NCI-H146 treated with DMSO at 0.1 percent for 48 hours (cell line): ENCODE measurements around the gene MPND.

ENCODE experiments used
- DNase-seq: peaks from one replicate; lab custom pipeline; 2025; ENCODE audit not compliant: unreplicated experiment; lab: John Stamatoyannopoulos, UW

Gene MPND

DNA sequence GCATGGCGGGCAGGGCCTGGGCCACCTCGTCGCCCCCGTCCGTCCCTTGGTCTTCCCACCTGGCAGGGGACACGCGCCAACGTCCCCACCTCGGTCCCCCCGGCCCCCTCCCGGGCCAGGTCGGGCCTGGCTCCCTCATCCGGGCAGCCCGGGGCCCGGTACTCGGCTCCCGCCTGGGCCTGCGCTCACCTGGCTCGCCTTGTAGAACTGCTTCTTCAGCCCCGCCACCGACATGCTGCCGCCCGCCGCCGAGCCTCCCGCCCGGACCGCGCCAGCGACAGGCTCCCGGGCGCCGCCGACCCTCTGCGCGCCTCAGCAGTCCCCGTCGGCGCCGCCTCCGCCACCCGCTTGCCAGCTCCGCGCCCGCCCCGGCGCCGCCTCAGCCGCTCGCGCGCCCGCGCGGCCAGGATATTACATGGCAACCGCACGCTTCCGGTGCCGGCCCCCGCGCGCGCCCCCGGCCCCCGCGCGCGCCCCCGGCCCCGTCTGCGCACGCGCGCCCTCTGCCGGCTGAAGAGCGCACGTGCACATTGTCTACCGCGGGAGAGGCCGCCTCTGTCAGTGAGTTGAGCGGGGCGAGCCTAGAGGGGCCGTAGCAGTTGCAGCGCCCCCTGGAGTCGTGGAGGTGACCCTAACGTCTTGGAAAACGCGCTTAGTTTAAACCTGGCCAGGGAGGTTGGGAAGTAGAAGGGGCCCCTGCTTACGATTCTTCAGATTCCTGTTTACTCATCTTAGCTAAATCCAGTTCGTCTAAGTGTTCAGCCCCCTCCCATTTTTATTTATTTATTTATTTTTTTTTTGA, 57.0 kb downstream of the MPND start, which contains the start of gene SH3GL1:
Gene SH3GL1, minus strand, starts transcription at position 413 of the 802 bp plus-strand sequence. Its CDS starts 179 bp downstream, at position 234.
- peak; percentile 62 for DNase-seq

DNA sequence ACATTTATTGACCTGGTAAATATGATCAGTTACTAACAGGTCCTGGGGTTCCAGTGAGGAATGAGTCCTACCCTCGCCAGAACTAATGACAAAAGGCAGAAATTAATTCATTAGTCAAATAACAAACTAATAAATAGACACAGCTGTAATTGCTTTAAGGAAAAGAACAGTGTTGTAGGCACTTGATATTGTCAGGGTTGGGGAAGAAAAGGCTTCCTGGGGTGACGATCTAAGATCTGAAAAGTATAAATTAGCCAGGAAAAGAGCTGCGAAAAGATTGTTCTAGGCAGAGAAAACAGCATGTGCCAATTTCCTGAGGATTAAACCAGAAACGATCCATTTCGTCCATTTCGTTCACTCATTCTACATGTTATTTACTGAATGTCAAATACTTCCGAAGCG, 58.4 kb downstream of the MPND start:
- DNase-seq = peak; percentile 1

DNA sequence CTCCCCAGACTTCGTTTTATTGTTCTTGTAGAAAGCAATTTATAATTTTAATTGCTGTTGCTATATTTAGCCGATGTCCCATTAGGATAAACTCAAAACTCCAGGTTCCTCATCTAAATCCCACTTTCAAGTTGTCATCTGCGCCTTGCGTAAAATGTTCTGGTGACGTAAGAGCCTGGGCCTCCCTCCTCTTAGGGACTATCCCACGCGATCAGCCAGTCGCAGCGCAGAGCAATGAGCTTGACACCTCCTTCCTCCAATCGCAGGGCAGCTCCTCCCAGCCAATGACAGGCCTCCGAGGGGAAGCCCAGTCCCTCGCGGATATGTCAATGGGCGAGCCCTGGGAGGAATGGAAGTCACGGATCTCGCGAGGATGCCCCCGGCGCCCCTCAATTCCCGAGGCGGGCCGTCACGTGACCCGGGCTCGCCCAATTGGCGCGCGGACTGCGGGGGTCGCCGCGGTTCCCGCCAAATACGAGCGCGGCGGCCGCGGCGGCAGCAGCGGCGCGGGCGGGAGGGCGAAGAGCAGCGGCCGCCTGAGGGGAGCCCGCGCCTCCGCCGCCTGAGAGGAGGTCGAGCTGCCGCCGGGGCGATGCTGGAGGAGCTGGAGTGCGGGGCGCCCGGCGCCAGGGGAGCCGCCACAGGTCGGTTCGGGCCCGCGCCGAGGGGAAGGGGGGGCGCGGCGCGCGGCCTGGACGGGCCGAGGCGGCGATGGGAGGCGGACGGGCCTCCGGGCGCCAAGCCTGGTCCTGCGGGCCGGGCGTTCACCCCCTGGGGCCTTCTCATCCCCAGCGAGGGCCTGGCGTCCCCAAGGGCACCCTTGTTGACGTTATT, 59.0 kb downstream of the MPND start, which contains the start of gene CHAF1A:
Gene CHAF1A, plus strand, starts transcription at position 470 of the 834 bp plus-strand sequence. Its CDS starts 123 bp downstream, at position 593.
- DNase-seq = peak; percentile 92

DNA sequence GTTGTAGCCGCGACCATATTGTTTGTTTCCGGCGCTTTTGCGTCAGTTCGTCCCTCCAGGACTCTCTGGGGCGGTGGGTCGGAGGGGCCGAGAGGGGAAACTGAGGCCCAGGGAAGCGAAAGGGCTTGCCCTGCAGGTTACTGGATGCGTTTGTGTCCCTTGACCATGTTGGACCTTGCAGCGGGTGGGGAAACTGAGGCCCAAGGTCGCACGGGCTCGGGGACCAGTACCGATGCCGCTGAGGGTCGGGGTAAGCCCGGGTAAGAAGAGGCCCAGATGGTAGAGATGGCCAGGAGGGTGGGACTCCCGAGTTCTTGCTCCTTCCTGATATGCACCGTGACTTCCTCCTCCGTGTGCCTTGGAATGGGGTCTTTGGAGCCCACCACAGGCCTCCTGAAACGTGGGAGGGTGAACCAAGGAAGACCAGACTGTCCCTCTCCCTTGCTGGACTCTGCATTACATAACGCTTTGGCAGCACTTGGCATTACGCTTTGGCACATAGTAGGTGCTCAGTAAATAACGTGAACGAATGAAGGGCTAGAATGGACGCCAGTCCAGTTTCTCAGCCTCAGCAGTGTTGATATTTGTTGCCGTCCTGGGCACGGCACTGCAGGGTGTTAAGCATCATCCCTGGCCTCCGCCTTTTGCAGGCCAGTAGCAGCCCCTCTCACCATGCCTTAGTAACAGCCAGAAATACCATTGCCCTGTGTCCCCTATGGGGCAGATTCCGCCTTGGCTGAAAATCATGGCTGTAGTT, 59.8 kb downstream of the MPND start:
- DNase-seq = no peak

DNA sequence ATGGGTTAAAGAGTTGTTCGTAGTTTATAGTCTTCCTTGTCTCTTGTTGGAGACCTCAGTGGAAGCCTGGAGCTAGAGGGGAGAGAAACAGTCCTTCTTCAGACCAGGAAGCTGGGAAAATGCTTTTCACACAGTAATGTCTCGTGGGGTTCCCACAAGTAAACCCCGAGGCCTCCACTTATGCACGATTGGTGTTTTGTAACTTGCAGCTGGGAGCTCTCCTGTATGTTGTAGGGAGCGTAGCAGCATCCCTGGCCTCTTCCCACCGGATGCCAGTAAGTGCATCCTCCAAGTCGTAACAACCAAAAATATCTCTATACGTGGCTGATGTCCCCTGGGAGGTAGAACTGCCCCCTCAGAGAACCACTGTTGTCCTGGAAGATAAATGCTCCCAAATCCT, 62.6 kb downstream of the MPND start:
- DNase-seq = no peak

DNA sequence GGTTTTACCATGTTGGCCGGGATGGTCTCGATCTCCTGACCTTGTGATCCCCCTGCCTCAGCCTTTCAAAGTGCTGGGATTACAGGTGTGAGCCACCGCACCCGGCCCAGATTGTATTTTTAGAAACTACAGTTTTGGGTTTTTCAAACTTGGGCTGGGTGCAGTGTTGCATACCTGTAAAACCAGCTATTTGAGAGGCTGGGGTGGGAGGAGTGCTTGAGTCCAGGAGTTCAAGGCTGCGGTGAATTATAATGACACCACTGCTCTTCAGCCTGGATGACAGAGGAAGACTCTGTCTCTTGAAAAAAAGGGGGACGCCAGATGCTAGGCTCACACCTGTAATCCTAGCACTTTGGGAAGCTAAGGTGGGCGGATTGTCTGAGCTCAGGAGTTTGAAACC, 63.3 kb downstream of the MPND start:
- no peak for DNase-seq

DNA sequence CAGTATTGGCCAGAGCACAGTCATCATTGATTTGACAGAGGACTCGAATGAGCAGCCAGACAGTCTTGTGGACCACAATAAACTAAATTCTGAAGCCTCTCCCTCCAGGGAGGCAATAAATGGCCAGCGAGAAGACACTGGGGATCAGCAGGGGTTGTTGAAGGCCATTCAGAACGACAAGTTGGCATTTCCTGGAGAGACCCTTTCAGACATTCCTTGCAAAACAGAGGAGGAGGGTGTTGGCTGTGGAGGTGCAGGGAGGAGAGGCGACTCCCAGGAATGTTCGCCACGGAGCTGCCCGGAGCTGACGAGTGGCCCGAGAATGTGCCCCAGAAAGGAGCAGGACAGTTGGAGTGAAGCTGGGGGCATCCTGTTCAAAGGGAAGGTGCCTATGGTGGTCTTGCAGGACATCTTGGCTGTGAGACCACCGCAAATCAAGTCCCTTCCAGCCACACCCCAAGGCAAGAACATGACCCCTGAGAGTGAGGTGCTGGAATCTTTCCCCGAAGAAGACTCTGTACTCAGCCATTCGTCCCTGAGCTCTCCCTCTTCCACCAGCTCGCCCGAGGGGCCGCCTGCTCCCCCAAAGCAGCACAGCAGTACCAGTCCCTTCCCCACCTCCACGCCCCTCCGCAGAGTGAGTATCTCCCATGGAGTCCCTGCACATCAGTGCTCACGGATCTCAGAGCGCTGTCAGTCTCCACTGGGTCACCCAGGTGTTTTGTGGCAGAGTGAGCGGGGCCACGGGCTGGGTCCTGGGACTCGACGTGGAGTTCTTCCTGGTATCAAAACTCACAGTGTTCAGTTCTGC, 66.0 kb downstream of the MPND start:
- DNase-seq = no peak
